ENCODE results near the gene LIME1. TPM values are rescaled to one million over a fixed set of nuclear protein-coding genes. Genes with fewer than 3 reads are reported as not detected.

Gene LIME1
- total and polyA plus RNA-seq, 9 of the 15 experiments (the other 6 are each of a cell fraction or from before 2014, with no cell fraction given) = 0.11 to 17.1 (median 2.8) TPM; not detected in 2

GRCh38 chr20:63768591-63769515, 32.4 kb downstream of the LIME1 start (continued):
- no peak for TF ChIP-seq CHAMP1 (IDR thresholded peaks at IDR 0.05)
- TF ChIP-seq ZC3H4 (CRISPR knock-in tag; IDR thresholded peaks at IDR 0.05; ENCODE audit: borderline replicate concordance) = no peak
- TF ChIP-seq ELF4 (CRISPR knock-in tag; IDR thresholded peaks at IDR 0.05) = no peak
- TF ChIP-seq ZNF79 (CRISPR knock-in tag; IDR thresholded peaks at IDR 0.05; ENCODE audit: low read depth) = no peak
- no peak for TF ChIP-seq CHD7 (IDR thresholded peaks at IDR 0.05; ENCODE audit: low read depth, low read length)
